Activated CD4-positive, alpha-beta T cell treated with anti-CD3 and anti-CD28 coated beads, Interleukin-2, Interleukin-6, amounts not matched to agents 100 ng/mL and 50 ng/mL, durations not matched to agents 16 hours and 8 hours (primary cell): ENCODE measurements around the gene ATG16L1.

ENCODE experiments used
- DNase-seq: peaks from one replicate; pipeline ENCODE4 v3.0.0-alpha.2; 2020

The ATG16L1 gene

DNA sequence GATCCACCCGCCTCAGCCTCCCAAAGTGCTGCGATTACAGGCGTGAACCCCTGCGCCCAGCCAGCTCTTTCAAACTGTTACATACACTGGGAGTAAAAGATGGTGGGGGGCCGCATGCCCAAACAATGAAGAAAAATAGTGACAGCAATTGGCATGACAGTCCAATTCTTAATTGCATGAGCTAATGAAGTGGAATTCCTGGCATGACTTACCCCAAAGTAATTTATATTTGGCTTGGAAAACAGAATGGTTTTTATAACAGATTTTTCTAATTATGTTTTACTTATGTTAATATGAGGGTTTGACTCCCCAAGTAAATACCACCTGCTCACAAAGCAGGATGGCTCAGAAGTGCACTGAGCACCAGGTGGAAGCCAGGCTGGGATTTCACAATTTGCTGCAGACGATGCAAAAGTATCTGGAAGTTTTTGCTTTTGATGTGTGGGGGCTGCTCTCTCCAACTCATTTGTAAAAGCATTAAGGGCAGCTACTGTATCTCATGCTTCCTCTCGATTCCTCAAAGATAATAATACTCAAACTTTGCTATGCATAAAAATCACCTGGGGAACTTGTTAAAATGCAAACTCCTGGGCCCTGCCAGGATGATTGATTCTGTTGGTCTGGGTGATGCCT lies 24.0 kb upstream of the ATG16L1 start:
- no peak for DNase-seq

DNA sequence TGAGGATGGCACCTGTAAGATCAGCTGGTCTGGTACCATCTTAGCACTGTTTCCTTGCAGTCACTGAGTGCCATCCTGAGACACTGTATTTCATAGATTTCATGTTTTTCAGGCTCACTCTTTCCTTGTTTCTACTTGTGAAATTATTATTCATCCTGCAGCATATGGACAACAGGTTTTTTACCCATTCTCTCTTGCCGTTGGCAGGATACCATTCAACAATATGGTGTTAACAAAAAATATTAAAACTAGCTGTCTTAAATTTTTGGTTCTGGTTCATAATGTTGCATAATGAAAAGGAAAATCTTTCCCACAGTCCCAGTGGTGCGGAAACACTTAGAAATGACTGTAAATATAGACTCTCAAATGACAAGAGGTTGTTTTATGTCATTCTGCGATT lies 23.1 kb upstream of the ATG16L1 start:
- no peak for DNase-seq

DNA sequence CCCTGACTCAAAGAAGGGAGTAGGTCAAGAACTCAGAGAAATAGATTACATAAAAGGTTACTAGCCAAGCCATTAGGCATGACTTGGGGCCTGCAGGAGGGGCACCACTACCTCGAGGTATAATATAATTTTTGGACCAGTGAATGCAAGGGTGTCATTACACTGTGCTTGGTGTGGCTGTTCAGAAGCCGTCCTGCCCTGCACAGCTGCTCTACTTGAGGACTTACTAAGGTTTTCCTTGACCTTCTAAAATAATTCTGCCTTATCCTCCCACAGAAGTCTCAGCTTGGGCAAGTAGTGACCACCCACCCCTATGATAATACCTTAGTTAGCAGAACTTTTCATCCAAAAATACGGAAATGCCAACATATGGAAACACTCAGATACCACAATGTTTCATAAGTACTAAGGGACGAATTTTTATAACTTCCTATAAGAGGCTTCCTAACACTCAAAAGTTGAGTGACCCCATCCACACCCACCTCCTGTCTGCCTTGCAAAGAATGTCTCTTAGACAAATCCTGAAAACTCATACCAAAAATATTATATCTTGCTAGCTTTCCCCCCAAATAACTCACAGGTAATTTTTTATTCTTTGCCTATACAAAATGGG lies 17.7 kb upstream of the ATG16L1 start:
- peak; percentile 24 for DNase-seq

DNA sequence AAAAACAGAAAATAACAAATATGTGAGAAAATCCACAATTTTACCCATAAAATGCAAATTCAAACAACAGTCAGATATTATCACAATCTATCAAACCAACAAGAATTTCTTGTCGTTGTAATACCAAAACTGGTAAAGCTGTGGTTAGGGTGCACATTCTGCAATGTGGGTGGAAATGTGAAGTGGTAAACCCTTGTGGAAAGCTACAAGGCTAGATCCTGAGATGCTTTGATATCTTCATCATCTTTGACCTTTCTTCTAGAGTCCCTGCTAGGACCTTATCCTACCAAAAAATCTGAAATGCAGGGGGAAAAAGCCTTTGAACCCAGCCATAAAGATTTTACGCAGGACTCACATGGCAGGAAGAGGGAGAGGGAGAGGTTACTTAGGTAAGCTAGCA lies 17.2 kb upstream of the ATG16L1 start:
- DNase-seq = peak; percentile 77

DNA sequence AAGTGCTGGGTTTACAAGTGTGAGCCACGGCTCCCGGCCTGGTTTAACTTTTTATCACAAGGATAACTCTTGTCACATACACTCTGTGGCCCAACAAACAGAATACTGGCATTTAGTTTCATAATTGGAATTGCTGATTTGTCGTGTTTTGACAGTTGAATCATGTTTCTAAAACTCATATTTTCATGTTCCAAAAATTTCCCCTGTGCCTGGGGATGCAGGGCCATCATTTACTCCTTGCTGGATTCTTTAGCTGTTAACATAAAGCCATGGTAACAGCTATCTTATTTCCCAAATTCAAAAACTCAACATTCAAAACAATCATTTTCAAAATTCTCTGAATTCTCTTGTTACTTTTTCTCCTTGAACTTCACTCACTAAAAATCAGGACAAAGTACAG lies 16.5 kb upstream of the ATG16L1 start:
- no peak for DNase-seq

- no peak for DNase-seq
Observed at GRCh38 chr2:233235977-233236376, 15.5 kb upstream of the ATG16L1 start.

- DNase-seq = no peak
Observed at GRCh38 chr2:233236820-233237589, 14.5 kb upstream of the ATG16L1 start.

DNA sequence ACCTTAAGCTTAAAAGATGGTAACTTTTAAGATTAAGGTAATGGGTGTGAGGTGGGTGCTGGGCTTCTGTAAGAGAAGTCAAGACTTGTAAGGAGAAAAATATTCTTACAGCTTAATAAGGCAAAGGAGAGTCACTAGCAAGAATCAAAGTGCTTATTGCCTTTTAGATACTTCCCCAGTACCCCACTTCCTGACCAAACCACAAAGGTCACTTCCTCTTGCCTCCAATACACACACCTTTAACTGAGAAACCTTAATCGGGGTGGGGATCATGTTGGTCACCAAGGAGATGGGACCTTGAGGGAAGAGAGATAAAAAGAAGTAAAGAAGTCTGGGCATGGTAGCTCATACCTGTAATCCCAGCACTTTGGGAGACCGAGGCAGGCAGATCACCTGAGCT lies 10.6 kb upstream of the ATG16L1 start:
- DNase-seq = peak; percentile 59

DNA sequence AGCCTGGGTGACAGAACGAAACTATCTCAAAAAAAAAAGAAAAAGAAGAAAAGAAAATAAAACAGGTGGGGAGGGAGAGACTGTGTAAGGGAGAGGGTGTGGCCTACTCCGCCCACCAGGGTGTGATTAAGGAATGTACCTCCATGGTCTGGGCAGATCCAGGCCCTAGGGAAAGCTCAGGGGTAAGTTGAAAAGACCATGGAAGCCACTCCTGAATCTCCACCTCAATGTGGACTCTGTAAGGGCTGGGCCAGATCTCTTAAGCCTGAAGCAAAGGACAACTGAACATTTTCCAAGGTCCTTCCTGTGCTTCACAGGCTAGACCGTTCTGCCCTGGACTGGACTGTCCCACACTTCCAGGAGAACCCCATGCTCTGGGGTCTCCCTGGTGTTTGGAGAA lies 9.7 kb upstream of the ATG16L1 start:
- no peak for DNase-seq

- DNase-seq = no peak
Observed at GRCh38 chr2:233242231-233242927, 9.1 kb upstream of the ATG16L1 start.

DNA sequence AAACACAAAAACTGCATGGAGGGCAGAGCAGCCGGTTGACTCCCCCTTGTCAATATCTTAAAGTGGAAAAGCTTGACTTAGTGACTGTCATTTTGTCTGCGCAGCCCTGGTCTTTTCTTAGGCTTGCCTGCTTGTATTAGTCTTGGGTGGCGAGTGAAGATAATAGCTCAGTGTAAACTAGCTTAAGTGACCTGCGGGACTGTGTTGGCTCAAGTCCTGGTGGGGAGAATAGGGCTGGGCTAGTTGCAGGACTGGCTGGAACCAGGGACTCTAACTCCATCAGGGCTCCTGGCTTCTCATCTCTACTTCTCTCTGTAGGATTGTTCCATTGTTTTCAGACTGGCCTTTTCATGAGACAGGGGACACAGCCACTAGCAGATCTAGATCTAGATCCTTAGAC lies 8.1 kb upstream of the ATG16L1 start:
- no peak for DNase-seq

GRCh38 chr2:233244818-233245217 lies 6.7 kb upstream of the ATG16L1 start:
- no peak for DNase-seq

- no peak for DNase-seq
Observed at GRCh38 chr2:233245406-233245805, 6.1 kb upstream of the ATG16L1 start.

- no peak for DNase-seq
Observed at GRCh38 chr2:233247116-233247515, 4.4 kb upstream of the ATG16L1 start.

- peak; percentile 89 for DNase-seq
Observed at GRCh38 chr2:233247744-233248143, 3.7 kb upstream of the ATG16L1 start.

DNA sequence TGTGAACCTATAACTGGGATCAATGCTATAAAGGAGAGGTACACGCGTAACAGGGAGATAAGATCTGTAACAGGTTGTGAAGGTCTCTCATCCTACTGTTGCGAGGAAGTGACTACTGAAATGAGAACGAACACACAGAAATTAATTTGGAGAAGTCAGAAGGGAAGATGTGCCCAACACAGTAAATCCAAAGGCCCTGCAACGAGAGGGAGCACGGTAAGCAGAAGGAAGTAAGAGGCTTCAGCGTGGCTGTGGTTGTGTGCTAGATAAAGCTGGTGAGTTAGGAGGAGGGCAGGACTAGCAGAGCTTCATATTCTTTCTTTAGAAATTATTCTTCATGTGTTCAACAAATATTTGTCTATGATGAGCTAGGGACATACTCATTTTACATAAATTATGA lies 2.5 kb upstream of the ATG16L1 start:
- DNase-seq = no peak

- no peak for DNase-seq
Observed at GRCh38 chr2:233250568-233250967, 905 bp upstream of the ATG16L1 start.

GRCh38 chr2:233250985-233251305 lies 528 bp upstream of the ATG16L1 start:
- DNase-seq = no peak

DNA sequence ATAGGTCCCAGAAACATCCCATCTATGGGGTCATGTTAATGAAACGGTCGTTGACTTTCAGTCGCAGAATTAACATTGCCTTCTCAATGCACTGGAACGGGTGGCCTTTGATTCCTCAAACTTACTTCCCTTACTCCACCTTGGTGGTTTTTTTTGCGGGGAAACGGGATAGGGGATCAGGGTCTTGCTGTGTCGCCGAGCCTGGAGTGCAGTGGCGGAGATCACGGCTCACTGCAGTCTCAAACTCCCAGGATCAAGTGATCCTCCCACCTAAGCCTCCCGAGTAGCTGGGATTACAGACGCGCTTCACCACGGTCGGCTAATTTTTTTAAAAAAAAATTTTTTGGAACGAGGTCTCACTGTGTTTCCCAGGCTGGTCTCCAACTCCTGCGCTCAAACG lies 754 bp downstream of the ATG16L1 start:
- DNase-seq = no peak

DNA sequence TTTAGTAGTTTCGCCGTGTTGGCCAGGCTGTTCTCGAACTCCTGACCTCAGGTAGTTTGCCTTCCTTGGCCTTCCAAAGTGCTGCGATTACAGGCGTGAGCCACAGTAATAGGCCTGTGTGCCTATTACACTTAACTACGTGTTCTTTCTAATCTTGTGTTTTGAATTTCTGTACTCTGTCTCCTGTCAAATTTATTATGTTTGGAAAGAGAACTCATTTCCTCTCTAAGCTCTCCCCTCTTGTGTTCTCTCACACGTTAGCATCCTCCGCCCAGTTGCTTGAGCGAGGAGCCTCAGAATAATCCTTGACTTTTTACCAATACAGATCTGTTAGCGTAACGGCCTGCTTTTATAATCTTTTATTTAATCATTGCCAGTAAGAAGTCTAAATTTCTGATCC lies 3.7 kb downstream of the ATG16L1 start:
- no peak for DNase-seq

GRCh38 chr2:233256048-233256447 lies 4.6 kb downstream of the ATG16L1 start:
- DNase-seq = no peak

DNA sequence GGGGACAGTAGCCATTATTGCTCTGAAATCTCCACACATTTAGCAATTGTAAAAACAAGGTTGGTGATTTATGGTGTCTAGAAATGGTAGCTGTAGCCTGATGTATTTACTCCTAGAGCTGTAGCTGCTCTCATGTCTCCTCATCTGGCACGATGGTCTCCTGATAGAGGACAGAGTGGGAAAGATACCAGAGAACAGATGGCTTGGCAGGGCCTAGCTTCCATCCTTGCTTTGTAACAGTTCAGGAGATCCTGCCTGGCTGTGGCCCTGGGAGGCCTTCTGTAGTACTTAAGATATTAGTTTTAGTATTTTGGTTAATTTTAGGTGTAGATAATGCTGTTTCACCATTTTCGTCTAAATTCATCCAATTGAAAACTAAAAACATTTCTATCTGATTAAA lies 6.7 kb downstream of the ATG16L1 start:
- DNase-seq = no peak

- no peak for DNase-seq
Observed at GRCh38 chr2:233259730-233260129, 8.3 kb downstream of the ATG16L1 start.

DNA sequence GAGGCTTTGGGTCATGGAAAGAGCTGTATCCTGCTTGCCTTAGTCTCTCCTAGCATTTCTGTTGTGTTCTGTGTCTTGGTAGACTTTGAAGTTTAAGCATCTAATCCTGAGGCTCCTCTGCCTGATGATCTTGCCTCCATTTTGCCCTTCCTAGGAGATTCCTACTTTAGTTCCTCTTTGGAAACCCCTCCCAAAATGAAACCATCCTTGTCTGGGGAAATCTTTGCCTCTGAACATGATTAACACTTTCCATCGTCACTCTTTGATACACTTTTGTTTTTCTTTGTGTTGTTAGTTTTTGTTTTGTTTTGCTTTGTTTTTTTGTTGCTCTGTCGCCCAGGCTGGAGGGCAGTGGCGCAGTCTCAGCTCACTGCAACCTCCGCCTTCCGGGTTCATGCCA lies 9.2 kb downstream of the ATG16L1 start:
- DNase-seq = no peak
